Tibial artery (tissue), 4 donors: Measurements from ENCODE around the gene CR2.
A peak's percentile ranks its signal among the peaks of the same experiment; 100 is the strongest.
"Not testable (repeated sequence)": the region's sequence is repeated elsewhere in the genome, so short reads cannot be mapped to it uniquely, and the experiment has no call there.

Source experiments
- DNase-seq, 2 donors: peaks; one replicate each; pipeline ENCODE4 v3.0.0-alpha.2; 2019
- H3K27ac ChIP-seq, 2 donors: fragments of 200-600 bp; sonication (generic) in 1 of 2; 1 replicate in 1 of 2; 2 replicates in 1 of 2; pipeline ENCODE4 v1.5.1; 2018 to 2019; ENCODE audit warnings: mild to moderate bottlenecking in 1 of 2
- H3K27me3 ChIP-seq, 2 donors: fragments of 200-600 bp; sonication (generic) in 1 of 2; one replicate each; pipeline versions ENCODE4 v1.5.1 to v1.6.0; 2016 to 2019
- H3K36me3 ChIP-seq, 3 donors: fragments of 200-600 bp; sonication (generic) in 2 of 3; one replicate each; pipeline ENCODE4 v1.5.1; 2016 to 2019; ENCODE audit warnings: mild to moderate bottlenecking in 2 of 3
- H3K4me1 ChIP-seq, 4 donors: fragments of 200-600 bp; sonication (generic) in 2 of 4; 1 replicate in 3 of 4; 2 replicates in 1 of 4; pipeline ENCODE4 v1.5.1; 2016 to 2019
- H3K4me3 ChIP-seq, 2 donors: fragments of 200-600 bp; sonication (generic) in 1 of 2; 1 replicate in 1 of 2; 2 replicates in 1 of 2; pipeline ENCODE4 v1.5.1; 2018 to 2019; ENCODE audit warnings: mild to moderate bottlenecking in 2 of 2
- H3K9me3 ChIP-seq, 3 donors: fragments of 200-600 bp; sonication (generic) in 1 of 3; one replicate each; pipeline ENCODE4 v1.5.1; 2016 to 2019
- intact Hi-C: fragments of 100-400 bp; cut with DNase I; formaldehyde crosslinking; loops from one replicate; pipeline ENCODE4 v1.15.0; 2023; ENCODE audit warnings: low total_unique reads
- TF ChIP-seq, protein P1 (sequence below), 2 experiments: fragments of 200-600 bp in 1 of 2; fragments of 450-650 bp in 1 of 2; IDR thresholded peaks; one replicate each; pipeline ENCODE4 v1.5.1; 2017 to 2019; ENCODE audit warnings: antibody characterized with exemption in 2 of 2, mild to moderate bottlenecking in 1 of 2, moderate library complexity in 1 of 2

The CR2 gene

DNA sequence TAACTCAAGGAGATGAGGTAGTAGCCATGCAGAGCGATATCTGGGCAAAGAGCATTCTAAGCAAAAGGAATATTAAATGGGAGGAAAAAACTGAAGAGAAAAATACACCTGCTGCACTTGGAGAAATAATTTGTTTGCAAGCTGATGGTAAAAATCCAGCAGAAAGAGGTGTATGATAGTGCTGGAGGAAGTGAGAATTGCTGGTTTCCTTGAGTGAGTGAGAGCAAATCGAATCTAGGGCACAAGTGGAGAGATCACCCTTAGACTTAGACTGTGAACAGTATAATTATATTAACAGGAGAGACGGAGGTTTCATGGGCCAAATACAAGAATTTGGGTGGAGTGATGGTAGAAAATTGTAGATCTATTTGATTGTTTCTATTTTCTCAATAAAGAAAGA lies 39.1 kb downstream of the CR2 start:
- H3K36me3 ChIP-seq = no peaks in the 10 kb centered on the region
- no peak overlapping the region for H3K4me3 ChIP-seq
- no peaks in the 10 kb centered on the region for H3K9me3 ChIP-seq
- no peak for DNase-seq
- H3K4me1 ChIP-seq = peaks cover 0 to 8% (median 3%) of the 10 kb centered on the region in 4 donors
- H3K27ac ChIP-seq = no peak overlapping the region
- TF ChIP-seq, protein P1, sequence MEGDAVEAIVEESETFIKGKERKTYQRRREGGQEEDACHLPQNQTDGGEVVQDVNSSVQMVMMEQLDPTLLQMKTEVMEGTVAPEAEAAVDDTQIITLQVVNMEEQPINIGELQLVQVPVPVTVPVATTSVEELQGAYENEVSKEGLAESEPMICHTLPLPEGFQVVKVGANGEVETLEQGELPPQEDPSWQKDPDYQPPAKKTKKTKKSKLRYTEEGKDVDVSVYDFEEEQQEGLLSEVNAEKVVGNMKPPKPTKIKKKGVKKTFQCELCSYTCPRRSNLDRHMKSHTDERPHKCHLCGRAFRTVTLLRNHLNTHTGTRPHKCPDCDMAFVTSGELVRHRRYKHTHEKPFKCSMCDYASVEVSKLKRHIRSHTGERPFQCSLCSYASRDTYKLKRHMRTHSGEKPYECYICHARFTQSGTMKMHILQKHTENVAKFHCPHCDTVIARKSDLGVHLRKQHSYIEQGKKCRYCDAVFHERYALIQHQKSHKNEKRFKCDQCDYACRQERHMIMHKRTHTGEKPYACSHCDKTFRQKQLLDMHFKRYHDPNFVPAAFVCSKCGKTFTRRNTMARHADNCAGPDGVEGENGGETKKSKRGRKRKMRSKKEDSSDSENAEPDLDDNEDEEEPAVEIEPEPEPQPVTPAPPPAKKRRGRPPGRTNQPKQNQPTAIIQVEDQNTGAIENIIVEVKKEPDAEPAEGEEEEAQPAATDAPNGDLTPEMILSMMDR (IDR thresholded peaks at IDR 0.05) = no peak
- H3K27me3 ChIP-seq = peaks cover 0 to 43% of the 10 kb centered on the region in 2 donors
- intact Hi-C loops = no loop called here

DNA sequence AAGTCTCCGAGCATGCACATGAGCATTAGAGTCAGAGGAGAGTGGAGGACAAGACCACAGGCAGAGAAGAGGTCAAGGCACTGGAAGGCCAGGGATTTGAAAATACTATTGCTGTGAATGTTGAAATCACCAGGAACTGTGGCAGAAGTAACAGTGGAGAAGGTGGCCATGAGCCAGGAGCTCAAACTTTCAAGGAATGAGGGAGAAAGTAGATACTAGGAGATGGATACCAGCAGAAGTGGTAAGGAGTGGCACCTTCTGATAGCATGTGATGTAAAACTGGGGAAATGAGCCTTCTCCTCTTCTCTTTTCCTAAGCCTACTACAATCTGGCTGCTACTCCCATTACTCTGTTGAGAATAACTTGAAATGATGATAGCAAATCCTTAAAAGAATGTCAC lies 40.0 kb downstream of the CR2 start:
- Histone ChIP-seq H3K27me3 (peaks cover 0 to 43% of the 10 kb centered on the region in 2 donors), H3K4me3 (no peak overlapping the region), H3K27ac (no peak overlapping the region), H3K9me3 (no peaks in the 10 kb centered on the region), H3K4me1 (peaks cover 0 to 8% (median 3%) of the 10 kb centered on the region in 4 donors), H3K36me3 (no peaks in the 10 kb centered on the region)
- TF ChIP-seq, protein P1 (IDR thresholded peaks at IDR 0.05) = no peak
- no peak for DNase-seq
- intact Hi-C loops = no loop called here

DNA sequence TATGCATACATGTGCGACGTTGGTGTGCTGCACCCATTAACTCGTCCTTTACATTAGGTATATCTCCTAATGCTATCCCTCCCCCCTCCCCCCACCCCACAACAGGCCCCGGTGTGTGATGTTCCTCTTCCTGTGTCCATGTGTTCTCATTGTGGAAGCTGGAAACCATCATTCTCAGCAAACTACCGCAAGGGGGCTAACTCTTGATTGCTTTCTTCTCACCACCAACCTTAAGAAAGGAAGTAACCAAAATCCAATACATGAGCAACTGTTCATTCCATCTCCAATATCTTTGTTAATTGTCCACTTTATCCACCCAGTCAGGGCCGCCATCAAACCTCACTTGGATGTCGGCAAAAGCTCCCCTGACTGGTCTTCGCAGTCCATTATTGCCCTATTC lies 41.2 kb downstream of the CR2 start:
- H3K27ac ChIP-seq, intact Hi-C loops: not testable (repeated sequence)
- H3K27me3 ChIP-seq = peaks cover 0 to 43% of the 10 kb centered on the region in 2 donors

DNA sequence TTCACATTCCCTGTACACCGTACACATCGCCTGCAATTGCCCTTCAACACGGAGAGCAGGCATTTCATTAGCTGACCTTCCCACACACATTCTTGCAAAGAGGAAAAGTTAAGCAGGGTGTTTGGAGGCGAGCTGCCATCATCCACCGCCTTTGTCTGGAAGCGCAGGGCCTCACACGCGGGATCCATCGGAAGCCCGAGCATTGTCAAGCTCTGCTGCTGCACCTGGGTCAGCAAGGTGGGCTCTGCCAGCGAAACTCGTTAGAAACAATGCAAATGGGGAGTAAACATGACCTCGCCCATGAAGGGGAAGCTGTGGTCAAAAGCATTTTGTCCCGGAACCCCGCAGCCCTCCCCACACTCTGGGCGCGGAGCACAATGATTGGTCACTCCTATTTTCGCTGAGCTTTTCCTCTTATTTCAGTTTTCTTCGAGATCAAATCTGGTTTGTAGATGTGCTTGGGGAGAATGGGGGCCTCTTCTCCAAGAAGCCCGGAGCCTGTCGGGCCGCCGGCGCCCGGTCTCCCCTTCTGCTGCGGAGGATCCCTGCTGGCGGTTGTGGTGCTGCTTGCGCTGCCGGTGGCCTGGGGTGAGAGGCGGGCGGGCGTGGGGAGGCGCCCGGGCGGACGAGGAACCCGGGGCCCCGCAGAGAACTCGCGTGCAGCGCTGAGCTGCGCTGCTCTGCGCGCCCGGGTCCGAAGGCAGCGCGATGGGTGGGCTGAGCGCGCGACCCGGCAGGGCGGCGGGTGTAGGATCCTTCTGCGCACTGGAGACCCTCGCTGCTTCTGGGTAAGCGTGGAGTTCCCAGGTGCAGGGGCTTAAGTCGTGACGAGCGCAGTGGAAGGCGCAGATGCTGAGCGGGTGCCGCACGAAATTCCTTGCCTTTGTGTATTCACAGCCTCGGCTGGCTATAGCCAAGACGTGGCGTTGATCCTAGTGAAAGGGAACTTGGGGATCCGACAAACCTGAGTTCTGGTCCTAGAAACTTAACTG lies 42.0 kb downstream of the CR2 start, which contains the start of gene CR1:
TSS of gene CR1 (plus strand) at position 357 of the 992 bp plus-strand sequence. CDS start at position 468, 111 bp downstream.
- peak within 1 kb of the TSS; percentile 25 to 33 for H3K4me3 ChIP-seq
- peak; percentile 32 to 68 for DNase-seq

More for the DNA sequence above, 41.2 kb downstream of the CR2 start:
- H3K4me3 ChIP-seq, H3K9me3 ChIP-seq, H3K4me1 ChIP-seq, DNase-seq, H3K36me3 ChIP-seq: not testable (repeated sequence)

DNA sequence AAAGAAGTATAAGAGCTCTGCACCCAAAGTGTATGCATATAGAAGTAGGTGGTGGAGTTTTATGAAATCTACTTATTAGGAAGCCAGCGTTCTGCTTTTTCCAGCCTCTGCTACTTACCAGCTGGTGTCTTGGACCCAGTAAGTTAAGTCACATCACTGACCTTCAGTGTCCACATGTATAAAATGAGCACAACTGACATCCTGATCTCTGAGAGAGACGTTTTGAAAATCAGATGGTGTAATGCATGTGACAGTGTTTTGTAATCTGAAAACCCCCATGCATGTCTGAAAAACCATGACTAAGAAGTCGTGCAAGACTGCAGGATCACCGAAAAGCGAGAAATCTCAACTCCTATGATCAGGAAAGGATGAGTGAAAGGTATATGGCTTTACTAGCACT lies 43.8 kb downstream of the CR2 start:
- TF ChIP-seq, protein P1 (IDR thresholded peaks at IDR 0.05) = no peak
- DNase-seq = no peak
- no peaks in the 10 kb centered on the region for H3K36me3 ChIP-seq
- H3K27ac ChIP-seq = no peak overlapping the region
- H3K27me3 ChIP-seq = peaks cover 0 to 34% of the 10 kb centered on the region in 2 donors
- H3K4me3 ChIP-seq = no peak overlapping the region
- H3K4me1 ChIP-seq = peaks cover 0 to 8% (median 3%) of the 10 kb centered on the region in 4 donors
- no peaks in the 10 kb centered on the region for H3K9me3 ChIP-seq
- intact Hi-C loops = no loop called here

More for the DNA sequence above, 42.0 kb downstream of the CR2 start, which contains the start of gene CR1:
- intact Hi-C loops = no loop called here
- H3K27ac ChIP-seq = no peak within 1 kb of the TSS
- H3K27me3 ChIP-seq = peaks cover 0 to 42% of the 10 kb centered on the region in 2 donors
- no peaks in the 10 kb centered on the region for H3K9me3 ChIP-seq
- TF ChIP-seq, protein P1 (IDR thresholded peaks at IDR 0.05) = no peak
- peaks cover 0 to 8% (median 3%) of the 10 kb centered on the region in 4 donors for H3K4me1 ChIP-seq
- no peaks in the 10 kb centered on the region for H3K36me3 ChIP-seq

DNA sequence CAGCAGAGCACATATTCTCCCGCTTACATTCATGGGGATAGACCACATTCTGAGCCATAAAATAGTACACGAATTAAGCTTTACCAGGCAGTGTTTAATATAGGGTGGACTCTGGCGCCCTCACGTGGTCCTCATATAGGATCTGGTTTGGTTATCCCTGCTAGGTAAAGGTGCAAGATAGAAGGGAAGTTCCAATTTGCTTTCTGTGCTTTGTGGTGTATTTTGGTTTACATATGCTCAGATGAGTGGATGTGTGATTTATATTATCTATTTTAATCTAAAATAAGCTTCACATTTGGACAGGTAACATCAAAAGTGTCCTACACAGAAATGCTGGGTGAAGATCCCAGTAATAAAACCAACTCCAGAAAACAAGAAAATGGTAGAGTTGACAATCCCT lies 45.4 kb downstream of the CR2 start:
- intact Hi-C loops = no loop called here
- H3K4me1 ChIP-seq = peaks cover 0 to 8% (median 3%) of the 10 kb centered on the region in 4 donors
- H3K36me3 ChIP-seq = no peaks in the 10 kb centered on the region
- no peaks in the 10 kb centered on the region for H3K9me3 ChIP-seq
- H3K27me3 ChIP-seq = peaks cover 0 to 35% of the 10 kb centered on the region in 2 donors
- DNase-seq = peak in 1 of 2 donors; percentile 65
- H3K27ac ChIP-seq = no peak overlapping the region
- TF ChIP-seq, protein P1 (IDR thresholded peaks at IDR 0.05) = peak in 1 of 2 experiments; percentile 43
- H3K4me3 ChIP-seq = no peak overlapping the region
